ENCODE results near the gene POLR2J.
"Not testable (repeated sequence)": the region's sequence is repeated elsewhere in the genome, so short reads cannot be mapped to it uniquely, and the experiment has no call there.

DNA sequence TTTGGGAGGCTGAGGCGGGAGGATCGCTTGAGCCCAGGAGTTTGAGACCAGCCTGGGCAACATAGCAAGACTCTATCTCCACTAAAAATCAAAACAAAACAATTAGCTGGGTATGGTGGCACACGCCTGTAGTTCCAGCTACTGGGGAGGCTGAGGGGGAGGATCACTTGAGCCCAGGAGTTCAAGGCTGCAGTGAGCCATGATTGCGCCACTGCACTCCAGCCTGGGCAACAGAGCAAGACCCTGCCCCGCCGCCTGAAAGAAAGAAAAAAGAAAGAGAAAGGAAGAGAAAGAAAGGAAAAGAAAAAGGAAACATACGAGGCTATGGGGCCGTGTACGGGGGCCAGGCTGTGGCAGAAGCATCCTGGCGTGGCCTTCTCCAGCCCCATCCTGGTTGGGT, 23.8 kb downstream of the POLR2J start:
- TF ChIP-seq POLR2A (IDR thresholded peaks at IDR 0.05), result not testable (repeated sequence)
- TF ChIP-seq, protein P1, sequence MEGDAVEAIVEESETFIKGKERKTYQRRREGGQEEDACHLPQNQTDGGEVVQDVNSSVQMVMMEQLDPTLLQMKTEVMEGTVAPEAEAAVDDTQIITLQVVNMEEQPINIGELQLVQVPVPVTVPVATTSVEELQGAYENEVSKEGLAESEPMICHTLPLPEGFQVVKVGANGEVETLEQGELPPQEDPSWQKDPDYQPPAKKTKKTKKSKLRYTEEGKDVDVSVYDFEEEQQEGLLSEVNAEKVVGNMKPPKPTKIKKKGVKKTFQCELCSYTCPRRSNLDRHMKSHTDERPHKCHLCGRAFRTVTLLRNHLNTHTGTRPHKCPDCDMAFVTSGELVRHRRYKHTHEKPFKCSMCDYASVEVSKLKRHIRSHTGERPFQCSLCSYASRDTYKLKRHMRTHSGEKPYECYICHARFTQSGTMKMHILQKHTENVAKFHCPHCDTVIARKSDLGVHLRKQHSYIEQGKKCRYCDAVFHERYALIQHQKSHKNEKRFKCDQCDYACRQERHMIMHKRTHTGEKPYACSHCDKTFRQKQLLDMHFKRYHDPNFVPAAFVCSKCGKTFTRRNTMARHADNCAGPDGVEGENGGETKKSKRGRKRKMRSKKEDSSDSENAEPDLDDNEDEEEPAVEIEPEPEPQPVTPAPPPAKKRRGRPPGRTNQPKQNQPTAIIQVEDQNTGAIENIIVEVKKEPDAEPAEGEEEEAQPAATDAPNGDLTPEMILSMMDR (IDR thresholded peaks at IDR 0.05), result not testable (repeated sequence)
